ENCODE results near the gene EXOC3.

Gene EXOC3

DNA sequence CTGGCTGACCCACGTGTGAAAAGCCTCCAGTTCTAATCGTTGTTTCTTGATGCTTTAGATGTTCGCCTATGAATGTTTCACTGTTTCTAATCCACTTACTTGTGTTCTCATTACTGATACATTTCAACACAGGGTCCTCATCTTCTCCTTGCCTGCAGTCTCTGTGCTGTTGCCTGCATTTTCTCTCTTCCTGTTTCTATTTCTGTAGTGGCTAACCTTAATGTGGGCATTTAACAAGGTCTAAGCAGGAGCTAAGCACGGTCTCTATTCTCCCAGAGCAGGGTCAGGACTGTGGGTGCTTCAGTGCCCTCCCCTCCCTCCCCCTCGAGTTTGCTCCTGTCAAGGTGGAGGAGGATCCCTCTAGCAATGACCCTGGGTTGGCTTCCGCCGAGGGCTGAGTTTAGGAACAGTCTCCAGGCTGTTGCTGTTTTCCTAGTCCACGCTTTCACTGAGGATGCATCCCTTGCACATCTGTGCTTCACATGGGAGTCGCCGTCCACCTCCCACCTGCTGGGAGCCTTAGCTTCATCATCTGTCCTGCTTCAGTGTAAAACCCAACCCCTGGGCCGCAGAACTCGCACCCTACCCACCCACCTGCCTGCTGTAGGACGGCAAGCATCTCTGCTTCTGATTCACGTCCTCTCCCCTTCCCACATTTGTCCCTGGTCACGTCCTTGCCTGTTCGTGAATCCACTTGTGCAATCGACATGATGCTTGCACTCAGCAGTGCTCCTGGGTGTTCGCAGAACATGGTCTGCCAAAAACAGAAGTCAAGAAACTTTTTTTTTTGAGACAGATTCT lies 2.4 kb upstream of the EXOC3 start:
- no peak for DNase-seq

DNA sequence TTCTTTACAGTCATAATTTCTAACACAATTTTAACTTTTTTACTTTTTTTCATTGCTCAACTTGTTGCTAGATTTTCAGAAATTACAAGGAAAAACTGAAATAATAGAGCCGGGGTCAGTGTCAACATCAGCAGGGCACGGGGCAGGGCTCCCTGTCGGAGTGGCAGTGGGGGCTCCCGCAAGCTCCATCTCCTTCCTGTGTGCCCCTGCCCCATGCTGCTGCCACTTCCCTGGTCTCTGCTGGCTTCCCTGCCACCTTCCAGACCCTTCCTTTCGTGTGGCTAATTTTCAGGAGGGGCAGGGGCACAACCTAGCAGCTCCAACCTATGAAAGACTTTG lies 1.0 kb upstream of the EXOC3 start:
- DNase-seq, result no peak

DNA sequence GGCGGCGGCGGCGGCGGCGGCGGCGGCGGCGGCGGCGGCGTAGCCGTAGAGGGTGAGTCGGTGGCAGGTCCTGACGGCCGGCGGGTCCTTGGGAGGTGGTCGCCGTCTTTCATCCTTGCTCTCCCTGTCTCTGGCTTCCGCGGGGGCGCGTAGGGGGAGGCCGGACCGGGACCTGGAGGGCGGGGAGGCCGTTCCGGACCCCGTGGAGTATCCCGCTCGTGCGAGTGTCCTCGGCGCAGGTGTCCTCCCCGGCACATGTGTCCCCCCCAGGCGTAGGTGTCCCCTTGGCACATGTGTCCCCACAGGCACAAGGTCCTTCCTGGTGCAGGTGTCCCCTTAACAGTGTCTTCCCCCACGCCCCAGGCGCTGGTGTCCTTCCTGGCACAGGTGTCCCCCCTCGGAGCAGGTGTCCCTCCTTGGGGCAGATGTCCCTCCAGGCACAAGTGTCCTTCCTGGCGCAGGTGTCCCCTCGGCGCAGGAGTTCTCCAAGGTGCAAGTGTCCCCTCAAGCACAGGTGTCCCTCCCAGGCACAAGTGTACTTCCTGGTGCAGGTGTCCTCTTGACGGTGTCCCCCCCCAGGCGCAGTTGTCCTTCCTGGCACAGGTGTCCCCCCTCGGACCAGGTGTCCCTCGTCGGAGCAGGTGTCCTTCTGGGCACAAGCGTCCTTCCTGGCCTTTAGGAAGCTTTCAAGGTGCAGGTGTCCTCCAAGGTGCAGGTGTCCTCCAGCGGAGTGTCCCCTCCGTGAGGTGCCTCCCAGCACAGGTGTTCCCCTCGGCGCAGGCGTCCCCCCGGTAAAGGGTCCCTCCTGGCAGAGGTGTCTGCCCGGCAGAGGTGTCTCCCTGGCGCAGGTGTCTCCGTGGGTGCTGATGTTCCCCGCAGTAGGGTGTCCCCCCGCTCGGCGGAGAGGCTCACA lies 519 bp downstream of the EXOC3 start:
- DNase-seq, result no peak

DNA sequence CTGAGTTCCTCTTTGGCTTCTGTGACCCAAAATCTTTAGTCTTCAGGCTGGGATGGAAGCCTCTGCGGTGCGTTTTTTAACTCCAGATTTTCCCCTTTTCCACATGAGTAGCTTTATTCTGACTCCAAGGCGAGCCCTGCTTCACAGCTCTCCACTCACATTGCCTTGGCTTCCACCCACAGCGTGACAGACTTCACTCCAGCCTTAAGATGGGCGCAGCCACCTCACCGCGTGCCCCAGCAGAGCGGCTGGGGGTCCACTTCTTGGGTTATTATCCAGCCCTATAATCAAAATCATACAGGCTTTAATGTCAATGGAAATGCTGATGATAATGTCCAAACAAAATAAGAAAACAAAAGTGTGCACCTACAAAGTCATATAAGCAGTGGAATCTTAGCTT lies 1.2 kb downstream of the EXOC3 start:
- DNase-seq, result no peak

DNA sequence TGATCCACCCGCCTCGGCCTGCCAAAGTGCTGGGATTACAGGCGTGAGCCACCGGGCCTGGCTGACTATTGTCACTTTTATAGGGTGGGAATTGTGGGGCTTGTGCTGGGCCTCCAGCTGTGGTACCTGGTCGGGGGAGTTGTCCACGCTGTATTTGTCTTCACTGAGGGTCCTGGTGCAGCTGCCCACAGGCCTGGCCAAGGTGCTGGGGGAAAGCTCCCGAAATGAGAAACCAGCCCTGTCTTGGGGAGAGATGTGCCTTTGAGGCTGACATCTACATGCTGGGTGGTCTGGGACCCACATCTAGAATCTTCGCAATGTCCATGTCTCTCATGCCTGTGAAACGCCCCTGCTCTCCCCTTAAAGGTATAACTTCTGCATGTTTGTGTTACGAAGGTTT lies 2.6 kb downstream of the EXOC3 start:
- DNase-seq, result no peak

DNA sequence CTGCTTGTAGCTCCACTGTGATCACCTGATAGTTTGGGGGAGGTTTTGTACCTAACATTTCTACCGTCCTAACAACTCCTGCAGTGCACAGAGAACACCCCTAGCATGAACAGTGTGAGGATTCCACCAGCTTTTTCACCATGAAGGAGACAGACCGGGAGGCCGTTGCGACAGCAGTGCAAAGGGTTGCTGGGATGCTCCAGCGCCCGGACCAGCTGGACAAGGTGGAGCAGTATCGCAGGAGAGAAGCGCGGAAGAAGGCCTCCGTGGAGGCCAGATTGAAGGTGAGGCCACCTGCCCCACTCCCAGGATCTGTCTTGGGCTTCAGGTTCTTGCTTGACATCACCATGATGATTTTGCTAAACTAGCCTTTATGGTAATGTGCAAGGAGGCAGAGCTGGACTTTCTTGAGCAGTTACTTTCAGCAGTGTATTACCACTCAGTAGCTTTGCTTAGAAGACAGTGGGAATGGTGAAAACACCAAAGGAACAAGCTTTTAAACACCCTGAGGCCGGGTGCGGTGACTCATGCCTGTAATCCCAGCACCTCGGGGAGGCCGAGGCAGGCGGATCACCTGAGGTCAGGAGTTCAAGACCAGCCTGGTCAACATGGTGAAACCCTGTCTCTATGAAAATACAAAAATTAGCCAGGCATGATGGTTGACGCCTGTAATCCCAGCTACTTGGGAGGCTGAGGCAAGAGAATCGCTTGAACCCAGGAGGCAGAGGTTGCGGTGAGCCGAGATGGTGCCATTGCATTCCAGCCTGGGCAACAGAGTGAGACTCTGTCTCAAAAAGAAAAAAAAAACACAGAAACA lies 3.3 kb downstream of the EXOC3 start:
- no peak for DNase-seq

DNA sequence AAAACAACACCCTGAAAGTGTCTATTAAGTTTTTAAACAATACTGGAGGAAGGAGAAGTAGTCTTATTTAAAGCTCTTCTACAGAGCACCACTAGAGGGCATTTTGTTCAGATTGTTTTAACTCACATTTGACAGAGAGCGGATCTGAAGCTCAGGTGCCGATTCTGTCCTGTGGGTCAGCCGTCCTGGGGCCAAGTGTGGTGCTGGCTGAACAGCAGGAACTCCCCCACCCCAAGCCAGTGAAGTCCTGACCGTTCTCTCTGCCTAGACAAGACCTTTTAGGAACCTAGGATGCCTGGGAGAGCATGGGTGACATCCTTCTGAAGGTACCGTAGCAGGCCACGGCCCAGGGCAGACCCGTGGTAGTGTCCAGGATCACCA lies 3.9 kb downstream of the EXOC3 start:
- DNase-seq, result no peak

DNA sequence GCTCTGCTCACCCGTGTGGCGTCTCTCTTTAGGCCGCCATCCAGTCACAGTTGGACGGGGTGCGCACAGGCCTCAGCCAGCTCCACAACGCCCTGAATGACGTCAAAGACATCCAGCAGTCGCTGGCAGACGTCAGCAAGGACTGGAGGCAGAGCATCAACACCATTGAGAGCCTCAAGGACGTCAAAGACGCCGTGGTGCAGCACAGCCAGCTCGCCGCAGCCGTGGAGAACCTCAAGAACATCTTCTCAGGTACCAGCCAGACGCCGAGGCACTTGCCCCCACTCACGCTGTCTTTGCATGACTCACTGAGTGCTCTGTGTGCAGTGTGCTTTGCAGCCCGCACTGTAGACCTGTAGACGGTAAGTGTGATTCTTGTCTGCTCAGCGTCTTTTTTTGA lies 4.5 kb downstream of the EXOC3 start:
- DNase-seq, result no peak

DNA sequence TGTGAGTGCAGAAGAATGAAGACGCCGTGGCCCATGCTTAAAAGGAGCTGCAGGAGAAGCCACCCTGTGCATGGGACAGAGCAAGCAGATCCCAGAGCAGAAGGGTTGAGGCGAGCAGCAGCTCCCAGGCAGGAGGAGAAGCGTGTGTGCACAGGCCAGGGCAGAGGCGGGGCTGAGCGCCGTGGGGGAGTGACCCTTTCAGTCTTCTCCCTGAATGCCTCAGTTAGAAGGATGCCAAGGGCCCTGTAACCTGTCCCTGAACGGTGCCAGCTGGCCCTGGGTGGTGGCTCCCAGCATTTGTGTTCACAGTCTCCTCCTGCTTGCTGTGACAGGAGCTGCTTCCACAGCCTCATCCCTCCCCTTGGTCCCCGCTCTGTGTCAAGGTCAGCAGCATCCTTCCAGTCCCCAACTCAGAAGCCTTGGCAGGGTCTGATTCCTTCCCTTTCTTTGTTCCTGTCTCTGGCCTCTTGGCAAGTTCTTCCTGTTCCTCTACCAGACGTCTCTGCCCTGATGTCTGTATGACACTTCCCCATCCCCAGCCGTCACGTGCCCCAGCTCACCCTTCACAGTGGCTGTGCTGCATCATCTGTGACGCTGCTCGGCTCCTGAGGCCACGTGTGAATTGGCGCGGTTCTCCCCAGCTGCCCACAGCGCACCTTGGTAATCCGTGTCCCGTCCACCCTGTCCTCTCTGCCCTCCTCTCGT lies 5.2 kb downstream of the EXOC3 start:
- no peak for DNase-seq

DNA sequence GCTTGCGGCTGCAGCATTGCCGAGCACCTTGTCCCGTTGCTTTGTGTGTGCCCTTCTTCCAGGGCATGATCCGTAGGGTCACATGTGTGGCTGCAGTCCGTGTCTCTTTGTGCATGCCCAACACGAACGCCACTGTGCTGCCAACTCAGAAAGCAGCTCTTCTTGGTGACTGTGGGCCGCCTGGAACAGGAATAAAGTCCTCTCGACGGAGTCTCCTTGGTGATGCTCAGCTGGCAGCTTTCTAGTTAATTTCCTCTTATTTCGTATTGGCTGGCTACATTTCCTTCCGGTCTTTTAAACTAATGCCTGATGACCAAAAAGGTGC lies 5.8 kb downstream of the EXOC3 start:
- DNase-seq, result no peak

DNA sequence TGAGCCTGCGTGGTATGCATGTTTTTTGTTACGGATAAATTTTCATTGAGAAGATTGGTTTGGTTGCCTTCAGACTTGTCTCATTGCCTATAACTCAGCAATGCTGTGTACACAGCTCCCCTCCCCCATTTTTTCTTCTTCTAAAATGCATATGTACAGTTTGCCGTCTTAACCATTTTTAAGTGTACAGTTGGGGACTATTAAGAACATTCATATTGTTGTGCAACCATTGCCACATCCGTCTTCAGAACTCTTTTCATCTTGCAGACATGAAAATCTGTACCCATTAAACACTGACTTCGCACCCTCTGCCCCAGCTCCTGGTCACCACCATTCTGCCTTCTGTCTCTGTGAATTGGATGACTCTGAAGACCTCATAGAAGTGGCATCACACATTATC lies 6.2 kb downstream of the EXOC3 start:
- no peak for DNase-seq

DNA sequence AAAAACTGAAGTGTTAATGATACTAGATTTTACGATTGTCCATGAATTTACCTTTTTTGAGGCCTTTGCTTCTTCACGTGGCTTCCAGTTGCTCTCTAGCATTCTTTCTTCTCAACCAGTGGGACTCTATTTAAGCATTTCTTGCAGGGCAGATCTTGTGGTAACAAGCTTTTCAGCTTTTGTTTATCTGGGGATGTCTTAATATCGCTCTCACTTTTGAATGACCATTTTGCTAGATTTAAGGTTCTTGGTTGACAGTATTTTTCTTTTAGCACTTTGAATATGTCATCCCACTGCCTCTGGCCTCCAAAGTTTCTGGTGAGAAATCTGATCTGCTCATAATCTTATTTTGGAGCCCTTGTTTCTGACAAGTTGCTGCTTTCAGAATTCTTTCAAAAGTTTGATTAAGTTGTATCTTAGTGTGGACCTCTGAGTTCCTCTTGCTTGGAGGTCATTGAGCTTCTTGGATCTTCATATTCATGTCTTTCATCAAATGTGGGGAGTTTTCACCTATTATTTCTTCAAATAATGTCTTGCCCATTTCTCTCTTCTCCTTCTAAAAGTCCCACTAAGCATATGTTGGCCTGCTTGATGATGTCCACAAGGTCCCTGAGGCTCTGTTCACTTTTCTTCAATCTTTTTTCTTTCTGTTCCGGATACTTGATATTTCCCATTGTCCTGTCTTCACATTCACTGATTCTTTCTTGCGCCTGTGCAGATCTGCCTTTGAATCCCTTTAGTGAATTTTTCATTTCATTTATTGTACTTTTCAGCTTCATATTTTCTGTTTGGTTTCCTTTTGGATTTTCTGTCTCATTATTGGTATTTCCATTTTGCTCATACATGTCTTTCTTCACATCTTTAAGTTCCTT lies 8.8 kb downstream of the EXOC3 start:
- DNase-seq, result no peak

DNA sequence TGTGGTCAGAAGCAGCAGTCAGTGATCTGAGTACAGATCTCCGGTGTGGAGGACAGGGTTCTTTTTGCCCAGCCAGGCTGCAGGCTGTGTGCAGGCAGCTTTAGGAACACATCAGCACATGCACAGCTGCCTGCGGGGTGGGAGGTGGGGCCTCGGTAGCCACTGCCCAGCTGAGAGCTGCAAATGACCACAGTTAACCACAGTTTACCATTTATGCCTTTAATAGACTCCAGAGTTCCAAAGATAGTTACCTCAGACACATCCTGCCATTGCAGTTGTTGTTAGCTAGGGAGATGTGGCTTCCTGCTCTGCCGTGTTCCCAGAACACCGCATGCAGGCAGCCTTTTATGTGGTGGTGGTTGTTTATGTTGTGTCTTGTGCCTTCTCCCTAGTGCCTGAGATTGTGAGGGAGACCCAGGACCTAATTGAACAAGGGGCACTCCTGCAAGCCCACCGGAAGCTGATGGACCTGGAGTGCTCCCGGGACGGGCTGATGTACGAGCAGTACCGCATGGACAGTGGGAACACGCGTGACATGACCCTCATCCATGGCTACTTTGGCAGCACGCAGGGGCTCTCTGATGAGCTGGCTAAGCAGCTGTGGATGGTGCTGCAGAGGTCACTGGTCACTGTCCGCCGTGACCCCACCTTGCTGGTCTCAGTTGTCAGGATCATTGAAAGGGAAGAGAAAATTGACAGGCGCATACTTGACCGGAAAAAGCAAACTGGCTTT lies 10.2 kb downstream of the EXOC3 start:
- DNase-seq, result no peak

DNA sequence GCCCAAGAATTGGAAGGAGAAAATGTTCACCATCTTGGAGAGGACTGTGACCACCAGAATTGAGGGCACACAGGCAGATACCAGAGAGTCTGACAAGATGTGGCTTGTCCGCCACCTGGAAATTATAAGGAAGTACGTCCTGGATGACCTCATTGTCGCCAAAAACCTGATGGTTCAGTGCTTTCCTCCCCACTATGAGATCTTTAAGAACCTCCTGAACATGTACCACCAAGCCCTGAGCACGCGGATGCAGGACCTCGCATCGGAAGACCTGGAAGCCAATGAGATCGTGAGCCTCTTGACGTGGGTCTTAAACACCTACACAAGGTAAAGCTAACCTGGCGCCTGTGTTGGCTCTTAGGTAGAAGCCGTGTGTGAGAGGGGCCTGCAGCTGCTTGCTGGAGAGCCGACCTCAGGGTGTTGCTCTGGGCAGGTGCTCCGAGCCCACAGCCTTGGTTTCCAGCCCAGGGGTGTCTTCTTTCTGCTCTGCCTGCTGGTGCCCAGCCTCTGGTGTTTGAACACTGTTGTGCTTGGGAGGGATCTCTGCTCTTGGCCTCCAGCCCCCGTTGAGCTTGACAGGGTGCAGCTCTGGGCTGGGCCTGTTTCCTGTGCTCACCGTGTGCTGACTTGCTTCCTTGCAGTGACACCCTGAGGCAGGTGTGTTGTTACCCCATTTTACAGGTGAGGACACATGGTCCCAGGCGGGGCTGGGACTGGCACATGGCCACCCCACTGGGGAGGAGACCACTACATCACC lies 10.9 kb downstream of the EXOC3 start:
- no peak for DNase-seq

DNA sequence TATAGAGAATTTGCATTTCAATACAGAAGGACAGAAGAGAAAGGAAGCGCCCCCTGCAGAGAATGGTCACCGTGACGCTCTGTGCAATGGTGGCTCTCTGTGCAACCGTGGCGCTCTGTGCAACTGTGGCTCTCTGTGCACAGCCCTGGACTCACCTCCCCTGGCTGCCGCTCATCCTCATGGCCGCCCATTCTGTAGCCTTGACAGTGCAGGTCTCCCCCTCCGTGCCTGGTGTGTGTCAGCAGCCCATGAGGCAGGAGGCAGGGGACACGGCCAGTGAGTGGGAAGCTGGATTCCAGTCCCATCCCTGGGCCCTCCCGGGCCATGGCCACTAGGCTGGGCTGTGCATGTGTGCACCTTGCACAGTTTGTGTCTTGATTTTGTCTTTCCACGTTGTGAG lies 12.0 kb downstream of the EXOC3 start:
- no peak for DNase-seq

DNA sequence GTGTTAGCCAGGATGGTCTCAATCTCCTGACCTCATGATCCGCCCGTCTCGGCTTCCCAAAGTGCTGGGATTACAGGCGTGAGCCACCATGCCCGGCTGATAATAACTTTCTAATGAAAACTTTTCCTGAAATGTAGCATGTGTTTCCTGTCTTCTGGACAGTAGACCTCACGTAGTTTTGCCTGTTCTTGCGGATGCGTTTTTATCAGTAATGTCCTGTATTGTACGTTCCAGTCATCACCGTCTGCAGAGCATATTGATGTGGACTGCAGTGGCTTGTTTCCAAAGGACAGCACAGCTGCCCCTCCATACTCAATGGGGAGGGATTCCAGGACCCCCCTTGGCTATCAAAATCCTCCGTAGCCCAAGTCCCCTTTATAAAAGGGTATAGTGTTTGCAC lies 12.8 kb downstream of the EXOC3 start:
- no peak for DNase-seq

DNA sequence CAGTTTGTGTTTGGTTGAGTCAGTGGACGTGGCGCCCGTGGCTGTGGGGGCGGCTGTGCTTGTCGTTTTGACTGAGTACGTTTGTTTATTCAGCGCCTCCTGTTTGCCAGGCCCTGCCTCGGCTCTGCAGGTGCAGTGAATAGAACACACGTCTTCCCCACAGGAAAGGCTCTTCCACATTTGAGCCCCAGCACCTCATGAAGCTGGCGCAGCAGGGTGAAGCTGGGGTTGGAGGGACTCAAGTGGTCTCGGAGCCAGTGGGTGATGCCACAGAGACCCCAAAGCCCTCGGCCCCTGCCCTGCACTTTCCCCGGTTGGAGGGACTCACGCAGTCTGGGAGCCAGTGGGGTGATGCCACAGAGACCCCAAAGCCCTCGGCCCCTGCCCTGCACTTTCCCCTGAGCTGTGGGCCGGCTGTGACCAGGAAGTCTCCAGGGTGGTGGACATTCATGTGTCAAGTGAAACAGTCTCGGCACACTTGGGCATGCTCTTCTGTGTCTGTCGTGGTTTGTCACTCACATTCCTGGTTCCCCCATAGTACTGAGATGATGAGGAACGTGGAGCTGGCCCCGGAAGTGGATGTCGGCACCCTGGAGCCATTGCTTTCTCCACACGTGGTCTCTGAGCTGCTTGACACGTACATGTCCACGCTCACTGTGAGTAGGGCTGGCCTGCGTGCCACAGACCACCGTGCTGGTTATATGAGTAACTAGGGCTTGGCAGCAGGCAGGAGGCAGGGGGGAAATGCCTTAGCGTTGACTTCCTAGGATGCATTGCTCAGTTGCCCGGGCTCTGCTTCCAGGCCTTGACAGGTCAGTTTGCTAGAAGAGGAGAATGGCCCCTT lies 13.6 kb downstream of the EXOC3 start:
- no peak for DNase-seq

DNA sequence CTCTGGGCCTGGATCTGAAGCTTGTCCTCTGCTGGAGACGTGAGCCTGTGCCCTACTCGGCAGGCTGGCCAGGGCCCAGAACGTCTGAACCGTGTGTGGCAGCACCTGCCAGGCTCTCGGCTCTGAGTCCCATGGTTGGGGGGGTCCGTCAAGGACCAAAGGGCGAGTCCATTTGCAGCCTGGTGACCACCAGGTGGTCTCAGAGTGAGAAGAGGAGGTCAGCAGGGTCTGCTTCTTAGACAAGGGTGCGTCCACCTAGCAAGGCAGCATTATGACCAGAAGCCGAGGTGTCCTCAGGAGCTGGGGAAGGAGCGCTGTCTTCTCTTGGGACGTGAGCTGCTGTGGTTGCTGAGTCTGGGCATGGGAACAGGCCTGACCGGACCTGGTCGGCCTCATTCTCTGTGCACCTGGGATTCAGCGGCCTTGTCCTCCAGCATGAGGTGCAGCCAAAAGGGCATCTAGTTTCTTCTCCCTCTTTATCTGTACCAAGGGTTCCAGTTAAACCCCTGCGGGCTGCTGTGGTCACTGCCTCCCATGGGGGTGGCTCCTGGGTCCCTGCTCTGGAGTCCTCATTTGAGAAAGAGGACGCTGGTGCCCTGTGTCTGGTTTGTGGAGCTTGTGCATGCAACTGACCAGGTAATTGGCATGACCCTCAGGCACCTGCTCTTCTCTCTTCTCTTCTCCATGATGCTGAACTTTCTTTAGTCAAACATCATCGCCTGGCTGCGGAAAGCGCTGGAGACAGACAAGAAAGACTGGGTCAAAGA lies 14.4 kb downstream of the EXOC3 start:
- DNase-seq, result no peak

All from right hindlimb (tissue), 1 donor.